ENCODE measurements around the gene ROR2. TPM values are rescaled to one million over a fixed set of nuclear protein-coding genes. Genes with fewer than 3 reads are reported as not detected.

The ROR2 gene
- total and polyA plus RNA-seq, 2 experiments from 2014 or later, result 8.1 to 18.8 TPM

GRCh38 chr9:91654527-91654926 lies 295.5 kb downstream of the ROR2 start (continued):
- TF ChIP-seq REST (IDR thresholded peaks at IDR 0.05; ENCODE audit: unreplicated experiment) (no peak), STAT1 (IDR thresholded peaks at IDR 0.05; ENCODE audit: unreplicated experiment) (no peak), EZH2 (IDR thresholded peaks at IDR 0.05; ENCODE audit: low read depth, unreplicated experiment) (no peak), NANOG (IDR thresholded peaks at IDR 0.05; ENCODE audit: borderline replicate concordance) (no peak), CREB1 (CRISPR knock-in tag; IDR thresholded peaks at IDR 0.05; ENCODE audit: low read depth) (no peak), ZNF114 (CRISPR knock-in tag; IDR thresholded peaks at IDR 0.05) (no peak), ETS1 (IDR thresholded peaks at IDR 0.05) (no peak), POLR2AphosphoS5 (IDR thresholded peaks at IDR 0.05; ENCODE audit: low read depth) (no peak), JUNB (IDR thresholded peaks at IDR 0.05; ENCODE audit: unreplicated experiment) (no peak)

GRCh38 chr9:91647371-91647770 lies 302.7 kb downstream of the ROR2 start:
- Histone ChIP-seq H3K9me2 (ENCODE audit: insufficient read depth) (no peaks in the 10 kb centered on the region), H3K4me1 (ENCODE audit: insufficient read depth) (no peaks in the 10 kb centered on the region), H3K27me3 (ENCODE audit: insufficient read depth) (no peaks in the 10 kb centered on the region), H4K20me1 (replicated peaks; ENCODE audit: insufficient read depth) (no peaks in the 10 kb centered on the region), H3K4me3 (no peak overlapping the region), H2AFZ (0 out of 2 replicates have a peak overlapping the region, but pooled peaks have one; percentile 66), H3K27ac (ENCODE audit: low read depth) (no peak overlapping the region), H3K4me2 (no peak overlapping the region), H3F3A (replicated peaks; ENCODE audit: low read depth) (no peaks in the 10 kb centered on the region), H3K36me3 (ENCODE audit: insufficient read depth) (no peaks in the 10 kb centered on the region), H3K79me2 (replicated peaks; ENCODE audit: insufficient read depth) (no peaks in the 10 kb centered on the region)
- no peaks in the 10 kb centered on the region for H3K4me1 Mint-ChIP-seq
- ATAC-seq (peak; percentile 89), DNase-seq (ENCODE audit: low spot score) (peak; percentile 27)
- no peaks in the 10 kb centered on the region for H3K9me3 Mint-ChIP-seq
- no peaks in the 10 kb centered on the region for H3K36me3 Mint-ChIP-seq (ENCODE audit: low read depth)
- H3K27ac Mint-ChIP-seq, result no peak overlapping the region
- no peak overlapping the region for H3K4me3 Mint-ChIP-seq
- no peaks in the 10 kb centered on the region for H3K27me3 Mint-ChIP-seq (ENCODE audit: insufficient read depth, low read depth, poor library complexity)
- TF ChIP-seq CTCF (conservative IDR thresholded peaks at IDR 0.05; ENCODE audit: low read depth in 2 of 2), result peak; percentile 13 to 40; a peak in 2 of 4 replicates
- no peak for TF ChIP-seq JUNB (IDR thresholded peaks at IDR 0.05; ENCODE audit: unreplicated experiment)

Data from GM23338 (cell line).